HG03575 (cell line): ENCODE data around the gene FGF9.

ENCODE experiments used
- ATAC-seq: cut with Tn5 transposase; IDR thresholded peaks from one replicate; pipeline ENCODE4 v1.9.1; 2021; ENCODE audit not compliant: unreplicated experiment, insufficient number of reproducible peaks, low FRiP score; ENCODE audit errors: extremely low read depth

FGF9 gene

DNA sequence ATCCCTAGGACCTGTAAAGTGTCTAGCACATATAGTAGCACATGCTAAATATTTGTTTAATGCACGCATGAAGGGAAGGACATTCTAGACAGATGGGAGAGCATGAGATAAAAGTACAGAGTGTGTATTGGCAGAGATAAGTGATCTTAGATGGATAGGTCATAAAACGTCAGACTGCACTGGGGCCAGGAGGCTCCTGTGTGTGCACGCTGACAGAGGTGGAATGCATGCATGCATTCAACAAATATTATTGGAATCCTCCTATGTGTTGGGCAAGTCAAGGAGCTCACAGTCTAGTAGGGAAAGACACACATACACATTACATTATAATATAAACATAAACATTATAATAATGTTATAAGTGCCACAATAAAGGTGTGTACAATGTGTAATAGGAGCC lies 73.3 kb downstream of the FGF9 start:
- no peak for ATAC-seq

DNA sequence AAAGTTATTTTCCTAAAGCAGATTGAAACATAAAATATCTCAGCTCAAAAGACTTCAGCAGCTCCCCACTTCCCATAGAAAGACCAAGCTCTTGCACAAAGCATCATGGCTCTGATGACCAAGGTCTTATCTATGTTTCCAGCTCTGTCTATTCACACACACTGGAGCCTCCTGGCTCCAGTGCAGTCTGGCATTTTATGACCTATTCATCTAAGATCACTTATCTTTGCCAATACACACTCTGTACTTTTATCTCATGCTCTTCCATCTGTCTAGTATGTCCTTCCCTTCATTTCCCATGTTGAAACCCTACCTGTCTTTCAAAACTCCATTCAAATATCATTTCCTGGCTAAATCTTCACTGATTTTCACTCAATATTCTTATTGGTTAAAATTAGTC lies 74.4 kb downstream of the FGF9 start:
- ATAC-seq = no peak

- no peak for ATAC-seq
Measured at GRCh38 chr13:21747456-21747855, 76.6 kb downstream of the FGF9 start.

DNA sequence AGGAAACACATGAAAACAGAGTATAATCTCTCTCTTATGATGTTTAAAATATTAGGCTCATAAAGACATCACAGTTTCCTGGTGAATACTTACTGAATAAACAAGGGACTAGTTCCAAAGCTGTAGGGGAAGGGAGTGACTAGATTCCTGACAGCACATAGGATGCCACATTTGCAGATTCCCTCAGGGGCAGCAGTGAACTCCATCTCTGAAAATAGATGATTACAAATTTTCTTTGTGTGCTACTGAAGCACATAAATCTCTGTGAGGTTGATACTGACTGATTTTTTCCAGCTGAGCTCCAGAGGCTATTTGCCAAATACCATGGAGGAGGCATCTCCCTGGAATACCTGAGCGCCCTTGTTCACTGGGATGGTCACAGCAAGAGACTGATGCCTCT lies 77.3 kb downstream of the FGF9 start:
- ATAC-seq = no peak

- no peak for ATAC-seq
Measured at GRCh38 chr13:21749410-21749809, 78.5 kb downstream of the FGF9 start.

DNA sequence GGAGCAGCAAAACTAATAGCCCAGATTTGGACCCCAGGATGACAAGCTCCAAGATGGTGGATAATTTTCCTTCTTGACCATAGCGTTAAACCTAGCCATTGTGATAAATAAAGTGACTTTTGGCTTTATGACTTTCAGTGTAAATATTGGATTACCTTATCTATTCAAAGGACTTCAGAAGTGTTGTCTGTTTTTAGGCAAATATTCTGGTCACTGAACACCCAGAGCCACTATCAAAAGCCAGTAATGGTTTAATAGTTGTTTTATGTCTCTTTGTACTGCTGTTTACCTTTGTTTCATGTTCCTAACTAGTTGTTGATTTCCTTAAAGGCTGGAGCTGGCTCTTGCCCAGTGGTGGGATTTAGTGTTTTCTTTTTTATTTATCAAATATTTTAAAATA lies 81.6 kb downstream of the FGF9 start:
- ATAC-seq = no peak

DNA sequence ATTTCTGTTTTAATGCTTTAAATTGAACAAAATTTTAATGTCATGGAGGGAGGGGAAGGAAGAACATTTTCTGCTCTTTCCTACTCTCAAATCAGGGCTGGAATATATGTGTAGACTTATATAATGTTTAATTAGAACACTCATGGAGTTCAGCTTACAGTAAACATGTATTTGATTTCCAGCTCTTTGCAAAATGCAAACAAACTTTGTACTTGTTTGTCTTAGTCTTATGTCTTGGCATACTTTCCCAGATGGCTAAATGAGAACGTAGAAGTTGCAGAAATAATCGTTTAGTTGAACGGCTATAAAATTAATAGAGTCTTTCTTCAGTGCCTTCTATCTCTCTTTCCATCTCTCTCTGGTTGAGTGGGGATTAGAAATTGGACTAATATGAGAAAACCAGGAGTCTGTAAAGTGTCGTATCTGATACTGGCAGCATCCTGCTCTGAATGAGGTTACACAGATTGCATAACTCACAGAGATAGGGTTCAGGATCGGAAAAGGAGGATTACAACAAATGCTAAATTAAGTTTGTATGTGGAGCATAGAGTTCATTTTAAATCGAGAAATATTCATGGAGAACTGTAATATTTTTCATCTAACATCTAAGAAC lies 82.3 kb downstream of the FGF9 start:
- ATAC-seq = no peak
